MCF 10A (cell line): ENCODE measurements around the gene EPN2. TPM values are rescaled to one million over a fixed set of nuclear protein-coding genes. Genes with fewer than 3 reads are reported as not detected.

Experiments
- BruUV-seq: library from RNA; stranded (reverse); fragments of 400-500 nt; replicated peaks from 2 replicates; lab custom pipeline; 2021; lab: Mats Ljungman, UMichigan
- CTCF ChIA-PET: fragments of 300-600 bp; sonication (Branson Sonifier 250); formaldehyde crosslinking; extraction: SDS; loops from one replicate; lab custom pipeline; 2021; ENCODE audit warnings: antibody characterized with exemption, inconsistent platforms; lab: Yijun Ruan, JAX
- POLR2A ChIA-PET: fragments of 300-600, 350-650 bp; sonication (Branson Sonifier 250); formaldehyde crosslinking; extraction: SDS; loops from one replicate; lab custom pipeline; 2020; ENCODE audit warnings: antibody characterized with exemption, inconsistent platforms; lab: Yijun Ruan, JAX
- DNase-seq: peaks from one replicate; pipeline ENCODE4 v3.0.0-alpha.2; 2018; ENCODE audit not compliant: unreplicated experiment
- H3K27ac Mint-ChIP-seq: one replicate; pipeline ENCODE4 v1.8.0; 2022; ENCODE audit warnings: mild to moderate bottlenecking, low read depth, mixed read lengths; ENCODE audit not compliant: unreplicated experiment
- H3K27me3 Mint-ChIP-seq: one replicate; pipeline ENCODE4 v1.8.0; 2022; ENCODE audit warnings: mixed read lengths; ENCODE audit not compliant: insufficient read depth, unreplicated experiment
- H3K36me3 Mint-ChIP-seq: one replicate; pipeline ENCODE4 v1.8.0; 2022; ENCODE audit warnings: mild to moderate bottlenecking, moderate library complexity, mixed read lengths; ENCODE audit not compliant: insufficient read depth, unreplicated experiment
- H3K4me1 Mint-ChIP-seq: one replicate; pipeline ENCODE4 v1.8.0; 2022; ENCODE audit warnings: mixed read lengths; ENCODE audit not compliant: insufficient read depth, unreplicated experiment
- H3K4me3 Mint-ChIP-seq: one replicate; pipeline ENCODE4 v1.8.0; 2022; ENCODE audit warnings: mild to moderate bottlenecking, moderate library complexity, mixed read lengths; ENCODE audit not compliant: unreplicated experiment
- H3K9me3 Mint-ChIP-seq: one replicate; pipeline ENCODE4 v1.8.0; 2022; ENCODE audit warnings: mixed read lengths; ENCODE audit not compliant: unreplicated experiment
- CTCF ChIP-seq: fragments of 200-600 bp; IDR thresholded peaks from one replicate; pipeline ENCODE4 v1.8.0; 2022; ENCODE audit warnings: antibody characterized with exemption, mild to moderate bottlenecking; ENCODE audit not compliant: unreplicated experiment
- intact Hi-C: fragments of 100-400 bp; cut with micrococcal nuclease; formaldehyde crosslinking; loops from 2 replicates; pipeline ENCODE4 v1.14.1; 2022
- total RNA-seq: library from RNA; stranded (reverse); gene quantifications from 2 replicates; pipeline ENCODE4 v1.2.3, GENCODE V29; 2022

Gene EPN2
- total RNA-seq, 1 experiment from 2014 or later, result 35.1 TPM

- intact Hi-C loops, result no loop called here
These were observed 133.4 kb downstream of the EPN2 start for GRCh38 chr17:19370493-19370960.

GRCh38 chr17:19371259-19372010 is 134.3 kb downstream of the EPN2 start:
- Mint-ChIP-seq H3K27ac (no peak overlapping the region), H3K4me1 (no peaks in the 10 kb centered on the region), H3K4me3 (no peak overlapping the region), H3K9me3 (no peaks in the 10 kb centered on the region), H3K36me3 (no peaks in the 10 kb centered on the region), H3K27me3 (no peaks in the 10 kb centered on the region)
- ChIA-PET POLR2A (no interaction called here), CTCF (interaction anchor here (3.9 kb wide), 1 partner anchor 8 kb away, joined by 18 read pairs; the partner anchor contains the start of gene B9D1)
- DNase-seq, result no peak
- intact Hi-C loops, result no loop called here
- TF ChIP-seq CTCF, result no peak
- BruUV-seq, result no TSS peak

More at GRCh38 chr17:19370493-19370960, 133.4 kb downstream of the EPN2 start:
- no peak for DNase-seq
- no peak for TF ChIP-seq CTCF
- no peaks in the 10 kb centered on the region for H3K9me3 Mint-ChIP-seq
- H3K27me3 Mint-ChIP-seq, result no peaks in the 10 kb centered on the region
- H3K27ac Mint-ChIP-seq, result no peak overlapping the region
- no peaks in the 10 kb centered on the region for H3K36me3 Mint-ChIP-seq
- ChIA-PET POLR2A (no interaction called here), CTCF (interaction anchor here (9.7 kb wide), 1 partner anchor 76 kb away, joined by 147 read pairs; no protein-coding TSS in a partner anchor)
- no peaks in the 10 kb centered on the region for H3K4me1 Mint-ChIP-seq
- no TSS peak for BruUV-seq
- H3K4me3 Mint-ChIP-seq, result no peak overlapping the region

DNA sequence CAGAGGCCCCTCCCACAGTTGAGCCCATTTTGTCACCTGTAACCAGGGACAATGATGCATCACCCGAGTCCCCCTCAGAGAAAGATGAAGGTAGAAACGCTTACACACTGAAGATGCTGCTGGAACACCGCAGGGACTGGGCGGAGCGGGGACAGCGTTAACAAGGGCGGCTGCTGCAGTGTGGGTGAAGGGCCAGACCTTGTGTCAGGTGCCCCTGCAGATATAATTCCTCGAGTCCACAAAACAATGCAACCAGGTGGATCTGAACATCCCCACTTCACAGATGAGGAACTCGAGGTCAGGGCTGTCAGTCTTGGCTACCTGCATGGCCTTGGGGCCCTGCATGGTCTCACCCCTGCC is 134.8 kb downstream of the EPN2 start:
- DNase-seq, result no peak
- intact Hi-C loops, result no loop called here
- H3K9me3 Mint-ChIP-seq, result no peaks in the 10 kb centered on the region
- no peaks in the 10 kb centered on the region for H3K36me3 Mint-ChIP-seq
- no peaks in the 10 kb centered on the region for H3K27me3 Mint-ChIP-seq
- peaks cover 5% of the 10 kb centered on the region for H3K4me1 Mint-ChIP-seq
- POLR2A ChIA-PET, result interaction anchor here (0.6 kb wide), 1 partner anchor 38 kb away, joined by 3 read pairs; no protein-coding TSS in a partner anchor
- no TSS peak for BruUV-seq
- CTCF ChIA-PET, result interaction anchor here (3.9 kb wide), 1 partner anchor 9 kb away, joined by 18 read pairs; the partner anchor contains the start of gene B9D1
- H3K27ac Mint-ChIP-seq, result no peak overlapping the region
- H3K4me3 Mint-ChIP-seq, result no peak overlapping the region
- TF ChIP-seq CTCF, result no peak

GRCh38 chr17:19372439-19372838 is 135.3 kb downstream of the EPN2 start:
- no TSS peak for BruUV-seq
- H3K36me3 Mint-ChIP-seq, result no peaks in the 10 kb centered on the region
- no peak overlapping the region for H3K27ac Mint-ChIP-seq
- no peak overlapping the region for H3K4me3 Mint-ChIP-seq
- H3K27me3 Mint-ChIP-seq, result no peaks in the 10 kb centered on the region
- no peak for TF ChIP-seq CTCF
- no peak for DNase-seq
- CTCF ChIA-PET, result interaction anchor here (3.9 kb wide), 1 partner anchor 9 kb away, joined by 18 read pairs; the partner anchor contains the start of gene B9D1
- POLR2A ChIA-PET, result interaction anchor here (0.5 to 0.6 kb wide), 2 partner anchors 17 to 39 kb away, joined by 3 read pairs; no protein-coding TSS in a partner anchor
- H3K9me3 Mint-ChIP-seq, result no peaks in the 10 kb centered on the region
- H3K4me1 Mint-ChIP-seq, result peaks cover 7% of the 10 kb centered on the region
- intact Hi-C loops, result no loop called here
